Endodermal cell (in vitro differentiated cells): ENCODE results near the gene SPOCK1. TPM values are rescaled to one million over a fixed set of nuclear protein-coding genes. Genes with fewer than 3 reads are reported as not detected.

ENCODE experiments used
- DNase-seq: peaks from one replicate; pipeline ENCODE4 v3.0.0-alpha.2; 2017
- H3K27ac ChIP-seq: 2 replicates; pipeline ENCODE4 v1.5.1; 2013; ENCODE audit warnings: mild to moderate bottlenecking, low read depth, low read length, moderate library complexity
- H3K27me3 ChIP-seq: 2 replicates; pipeline ENCODE4 v1.6.1; 2013; ENCODE audit warnings: mild to moderate bottlenecking, low read length, moderate library complexity; ENCODE audit not compliant: insufficient read depth, control insufficient read depth, poor library complexity, severe bottlenecking
- H3K36me3 ChIP-seq: 2 replicates; pipeline ENCODE4 v1.7.0; 2013; ENCODE audit warnings: mild to moderate bottlenecking, low read length, moderate library complexity; ENCODE audit not compliant: control insufficient read depth, insufficient read depth
- H3K4me1 ChIP-seq: one replicate; pipeline ENCODE4 v1.7.0; 2013; ENCODE audit warnings: low read length; ENCODE audit not compliant: control insufficient read depth, insufficient read depth
- H3K4me3 ChIP-seq: 2 replicates; pipeline ENCODE4 v1.5.1; 2013; ENCODE audit warnings: mild to moderate bottlenecking, low read length, moderate library complexity
- H3K9ac ChIP-seq: 2 replicates; pipeline ENCODE4 v1.6.1; 2013; ENCODE audit warnings: mild to moderate bottlenecking, low read length, moderate library complexity; ENCODE audit not compliant: poor library complexity, severe bottlenecking; ENCODE audit errors: extremely low read depth
- H3K9me3 ChIP-seq: 2 replicates; pipeline ENCODE4 v1.6.1; 2013; ENCODE audit warnings: mild to moderate bottlenecking, low read length, moderate library complexity; ENCODE audit not compliant: control insufficient read depth
- H3K27ac Mint-ChIP-seq: 2 replicates; pipeline ENCODE4 v1.8.0; 2020; ENCODE audit warnings: mixed read lengths
- H3K27me3 Mint-ChIP-seq: 2 replicates; pipeline ENCODE4 v1.8.0; 2021; ENCODE audit warnings: mild to moderate bottlenecking, mixed read lengths; ENCODE audit not compliant: insufficient read depth
- H3K36me3 Mint-ChIP-seq: 2 replicates; pipeline ENCODE4 v1.8.0; 2020; ENCODE audit warnings: low read depth, mixed read lengths
- H3K4me1 Mint-ChIP-seq: 2 replicates; pipeline ENCODE4 v1.8.0; 2020; ENCODE audit warnings: mixed read lengths
- H3K4me3 Mint-ChIP-seq: 2 replicates; pipeline ENCODE4 v1.8.0; 2020; ENCODE audit warnings: mild to moderate bottlenecking, moderate library complexity, mixed read lengths
- H3K9me3 Mint-ChIP-seq: 2 replicates; pipeline ENCODE4 v1.8.0; 2020; ENCODE audit warnings: mild to moderate bottlenecking, mixed read lengths
- CTCF ChIP-seq: fragments of 200-600 bp; sonication (generic); conservative IDR thresholded peaks from 2 replicates; pipeline ENCODE4 v1.5.0; 2021; ENCODE audit warnings: antibody characterized with exemption, mild to moderate bottlenecking
- WGBS, 2 experiments: methylation state at CpG; one replicate each; pipeline versions ENCODE4 v1.1.5 to v1.1.7; 2013; ENCODE audit warnings: missing lambda C conversion rate in 2 of 2, mixed read lengths in 1 of 2; ENCODE audit not compliant: insufficient coverage in 1 of 2, insufficient read length in 1 of 2; 5-methylcytosine and 5-hydroxymethylcytosine counted together
- total RNA-seq, 2 donors: library from RNA; stranded (reverse); fragmentation: NEBNext Ultra II Directional in 1 of 2; extraction: Animal tissue kit (Norgen Biotek cat#: 25700) in 1 of 2; gene quantifications; 2 replicates in 1 of 2; 3 replicates in 1 of 2; pipeline ENCODE4 v1.2.1, GENCODE V29; 2021

Gene SPOCK1
- total RNA-seq, 2 donors from 2014 or later: 25.8 to 39.8 TPM

- Histone ChIP-seq H3K9me3 (no peaks in the 10 kb centered on the region), H3K27ac (no peak overlapping the region), H3K27me3 (peaks cover 18% of the 10 kb centered on the region), H3K9ac (no peak overlapping the region), H3K4me1 (peaks cover 19% of the 10 kb centered on the region), H3K36me3 (no peaks in the 10 kb centered on the region), H3K4me3 (no peak overlapping the region)
- no peaks in the 10 kb centered on the region for H3K36me3 Mint-ChIP-seq
- peak overlapping the region; percentile 26 for H3K27ac Mint-ChIP-seq
- peaks cover 19% of the 10 kb centered on the region for H3K27me3 Mint-ChIP-seq
- H3K9me3 Mint-ChIP-seq: peaks cover 3% of the 10 kb centered on the region
- H3K4me1 Mint-ChIP-seq: peaks cover 46% of the 10 kb centered on the region
- WGBS, 2 experiments: 52 to 96% methylated on average over 3 to 7 of the region's 7 CpGs
- H3K4me3 Mint-ChIP-seq: no peak overlapping the region
- peak; percentile 97 for TF ChIP-seq CTCF
- peak; percentile 97 for DNase-seq
Measured at GRCh38 chr5:137075163-137075970, 423.8 kb downstream of the SPOCK1 start.

GRCh38 chr5:137073189-137073588 is 425.9 kb downstream of the SPOCK1 start:
- Histone ChIP-seq H3K36me3 (no peaks in the 10 kb centered on the region), H3K9me3 (no peaks in the 10 kb centered on the region), H3K27me3 (peaks cover 18% of the 10 kb centered on the region), H3K27ac (no peak overlapping the region), H3K4me3 (no peak overlapping the region), H3K4me1 (peaks cover 34% of the 10 kb centered on the region), H3K9ac (no peak overlapping the region)
- Mint-ChIP-seq H3K4me1 (peaks cover 47% of the 10 kb centered on the region), H3K36me3 (no peaks in the 10 kb centered on the region), H3K27me3 (peaks cover 19% of the 10 kb centered on the region), H3K27ac (no peak overlapping the region), H3K9me3 (peaks cover 3% of the 10 kb centered on the region), H3K4me3 (no peak overlapping the region)
- 77% methylated on average over 3 of the region's 3 CpGs; no CpG with 5 or more reads in 1 of the 2 experiments for WGBS, 2 experiments
- TF ChIP-seq CTCF: no peak
- no peak for DNase-seq

GRCh38 chr5:137072361-137073115 is 426.6 kb downstream of the SPOCK1 start:
- Histone ChIP-seq H3K9ac (no peak overlapping the region), H3K27me3 (peaks cover 18% of the 10 kb centered on the region), H3K4me1 (peaks cover 36% of the 10 kb centered on the region), H3K27ac (no peak overlapping the region), H3K36me3 (no peaks in the 10 kb centered on the region), H3K9me3 (no peaks in the 10 kb centered on the region), H3K4me3 (no peak overlapping the region)
- DNase-seq: no peak
- no peaks in the 10 kb centered on the region for H3K36me3 Mint-ChIP-seq
- peaks cover 47% of the 10 kb centered on the region for H3K4me1 Mint-ChIP-seq
- 92 to 95% methylated on average over 5 to 7 of the region's 7 CpGs for WGBS, 2 experiments
- H3K27ac Mint-ChIP-seq: no peak overlapping the region
- peaks cover 3% of the 10 kb centered on the region for H3K9me3 Mint-ChIP-seq
- H3K27me3 Mint-ChIP-seq: peaks cover 19% of the 10 kb centered on the region
- no peak for TF ChIP-seq CTCF
- H3K4me3 Mint-ChIP-seq: no peak overlapping the region
